Esophagus squamous epithelium (tissue), 4 donors: Measurements from ENCODE around the gene DNAH3.

Experiments
- POLR2A ChIP-seq, 4 donors: fragments of 450-650 bp; IDR thresholded peaks; one replicate each; pipeline ENCODE4 v1.6.1; 2017; ENCODE audit warnings: antibody characterized with exemption in 4 of 4, mild to moderate bottlenecking in 4 of 4, moderate library complexity in 3 of 4
- TF ChIP-seq, protein P1 (sequence below), 6 experiments: fragments of 450-650 bp in 4 of 6; fragments of 200-600 bp in 2 of 6; sonication (generic) in 2 of 6; IDR thresholded peaks; one replicate each; pipeline ENCODE4 v1.5.1; 2016 to 2019; ENCODE audit warnings: antibody characterized with exemption in 6 of 6, mild to moderate bottlenecking in 4 of 6, moderate library complexity in 4 of 6

- TF ChIP-seq, protein P1, sequence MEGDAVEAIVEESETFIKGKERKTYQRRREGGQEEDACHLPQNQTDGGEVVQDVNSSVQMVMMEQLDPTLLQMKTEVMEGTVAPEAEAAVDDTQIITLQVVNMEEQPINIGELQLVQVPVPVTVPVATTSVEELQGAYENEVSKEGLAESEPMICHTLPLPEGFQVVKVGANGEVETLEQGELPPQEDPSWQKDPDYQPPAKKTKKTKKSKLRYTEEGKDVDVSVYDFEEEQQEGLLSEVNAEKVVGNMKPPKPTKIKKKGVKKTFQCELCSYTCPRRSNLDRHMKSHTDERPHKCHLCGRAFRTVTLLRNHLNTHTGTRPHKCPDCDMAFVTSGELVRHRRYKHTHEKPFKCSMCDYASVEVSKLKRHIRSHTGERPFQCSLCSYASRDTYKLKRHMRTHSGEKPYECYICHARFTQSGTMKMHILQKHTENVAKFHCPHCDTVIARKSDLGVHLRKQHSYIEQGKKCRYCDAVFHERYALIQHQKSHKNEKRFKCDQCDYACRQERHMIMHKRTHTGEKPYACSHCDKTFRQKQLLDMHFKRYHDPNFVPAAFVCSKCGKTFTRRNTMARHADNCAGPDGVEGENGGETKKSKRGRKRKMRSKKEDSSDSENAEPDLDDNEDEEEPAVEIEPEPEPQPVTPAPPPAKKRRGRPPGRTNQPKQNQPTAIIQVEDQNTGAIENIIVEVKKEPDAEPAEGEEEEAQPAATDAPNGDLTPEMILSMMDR (IDR thresholded peaks at IDR 0.05) = no peak
- no peak for TF ChIP-seq POLR2A (IDR thresholded peaks at IDR 0.05)
Measured at GRCh38 chr16:21033704-21034103, 116.9 kb downstream of the DNAH3 start.
